Smooth muscle cell (in vitro differentiated cells): ENCODE results near the gene CEP63. TPM values are rescaled to one million over a fixed set of nuclear protein-coding genes. Genes with fewer than 3 reads are reported as not detected.

Experiments used
- DNase-seq: peaks from one replicate; lab custom pipeline; 2025; ENCODE audit not compliant: unreplicated experiment; lab: John Stamatoyannopoulos, UW
- H2AFZ ChIP-seq: fragments of 200-600 bp; sonication (generic); 2 replicates; pipeline ENCODE4 v1.6.0; 2016; ENCODE audit warnings: antibody characterized with exemption, low read depth, mild to moderate bottlenecking
- H3F3A ChIP-seq: fragments of 200-600 bp; sonication (generic); 2 replicates; pipeline ENCODE4 v1.6.0; 2017; ENCODE audit warnings: antibody characterized with exemption, low read depth
- H3K27ac ChIP-seq: fragments of 200-600 bp; sonication (generic); 2 replicates; pipeline ENCODE4 v1.5.1; 2016; ENCODE audit warnings: low read depth, mild to moderate bottlenecking
- H3K27me3 ChIP-seq: fragments of 200-600 bp; sonication (generic); 2 replicates; pipeline ENCODE4 v1.6.1; 2016; ENCODE audit warnings: low read depth, mild to moderate bottlenecking
- H3K36me3 ChIP-seq: fragments of 200-600 bp; sonication (generic); 2 replicates; pipeline ENCODE4 v1.5.1; 2016; ENCODE audit warnings: low read depth
- H3K4me1 ChIP-seq: fragments of 200-600 bp; sonication (generic); 2 replicates; pipeline ENCODE4 v1.5.1; 2016; ENCODE audit warnings: low read depth
- H3K4me2 ChIP-seq: fragments of 200-600 bp; sonication (generic); 2 replicates; pipeline ENCODE4 v1.6.0; 2016; ENCODE audit warnings: mild to moderate bottlenecking
- H3K4me3 ChIP-seq: fragments of 200-600 bp; sonication (generic); 2 replicates; pipeline ENCODE4 v1.5.1; 2016; ENCODE audit warnings: mild to moderate bottlenecking
- H3K79me2 ChIP-seq: fragments of 200-600 bp; sonication (generic); 2 replicates; pipeline ENCODE4 v1.6.0; 2016; ENCODE audit warnings: low read depth, mild to moderate bottlenecking
- H3K9ac ChIP-seq: fragments of 200-600 bp; sonication (generic); 2 replicates; pipeline ENCODE4 v1.6.0; 2016; ENCODE audit warnings: low read depth
- H3K9me3 ChIP-seq: fragments of 200-600 bp; sonication (generic); replicated peaks from 2 replicates; pipeline ENCODE4 v1.5.1; 2016; ENCODE audit warnings: low read depth
- H4K20me1 ChIP-seq: fragments of 200-600 bp; sonication (generic); 2 replicates; pipeline ENCODE4 v1.6.0; 2016; ENCODE audit warnings: low read depth
- WGBS: methylation state at CpG from one replicate; pipeline ENCODE4 v1.1.7; 2016; ENCODE audit warnings: low lambda C conversion rate; 5-methylcytosine and 5-hydroxymethylcytosine counted together
- polyA plus RNA-seq: library from polyadenylated mRNA; unstranded; fragments of >200 nt; fragmentation: Nextera tagmentation; extraction: Ambion mirVana; gene quantifications from 2 replicates; pipeline ENCODE4 v1.2.1, GENCODE V29; 2016
- total RNA-seq: library from RNA; depleted of rRNA; stranded (reverse); fragments of >200 nt; gene quantifications from 2 replicates; pipeline ENCODE4 v1.2.3, GENCODE V29; 2014
- TF ChIP-seq, protein P1 (sequence below): fragments of 200-600 bp; sonication (generic); IDR thresholded peaks from 2 replicates; pipeline ENCODE4 v1.5.1; 2017; ENCODE audit warnings: borderline replicate concordance, mild to moderate bottlenecking, antibody characterized with exemption; ENCODE audit not compliant: insufficient read depth, poor library complexity, severe bottlenecking

The CEP63 gene
- total and polyA plus RNA-seq, 2 experiments from 2014 or later: 16.9 to 24.5 TPM

DNA sequence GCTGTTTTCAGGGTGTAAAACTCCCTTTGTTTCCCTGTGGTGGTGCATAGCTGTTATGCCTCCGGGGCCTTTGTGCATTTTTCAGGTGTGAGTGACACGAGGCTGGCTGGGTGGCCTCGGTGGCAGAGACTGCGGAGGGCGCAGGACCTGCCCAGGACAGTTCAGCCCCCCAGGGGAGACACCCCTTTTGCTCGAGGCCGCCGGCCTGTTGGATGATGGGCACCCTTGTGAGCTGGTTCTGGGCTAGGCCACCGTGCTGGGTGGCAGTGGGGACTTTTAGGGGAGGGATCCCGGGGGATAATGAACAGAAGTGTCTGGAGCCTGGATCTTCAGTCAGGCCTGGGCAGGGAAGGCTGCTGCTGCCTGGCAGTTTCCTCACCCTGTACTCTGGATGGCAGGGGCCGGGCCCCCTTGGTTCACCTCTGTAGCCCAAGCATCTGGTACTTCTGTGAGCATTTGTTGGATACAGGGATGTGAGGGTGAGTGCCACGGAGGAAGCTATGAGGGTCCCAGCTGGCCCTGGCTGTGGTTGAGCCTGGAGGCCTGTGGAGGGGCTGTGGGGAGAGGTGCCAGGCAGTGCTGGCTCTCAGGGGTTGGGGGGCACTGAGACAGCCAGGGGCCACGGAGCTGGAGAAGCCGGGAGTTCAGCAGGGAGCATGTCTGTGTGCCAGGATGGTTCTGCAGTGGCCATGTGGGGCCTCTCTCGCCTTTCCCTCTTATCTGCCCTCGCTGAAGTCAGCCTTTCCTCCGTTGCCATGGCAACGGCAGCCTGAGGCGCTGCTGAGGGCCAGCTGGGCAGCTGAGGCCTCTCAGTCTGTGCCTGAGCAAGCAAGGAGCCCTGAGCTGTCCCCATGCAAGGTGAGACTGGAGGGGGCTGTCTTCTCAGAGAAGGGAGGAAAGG, 115.9 kb downstream of the CEP63 start:
- H3K36me3 ChIP-seq: no peaks in the 10 kb centered on the region

DNA sequence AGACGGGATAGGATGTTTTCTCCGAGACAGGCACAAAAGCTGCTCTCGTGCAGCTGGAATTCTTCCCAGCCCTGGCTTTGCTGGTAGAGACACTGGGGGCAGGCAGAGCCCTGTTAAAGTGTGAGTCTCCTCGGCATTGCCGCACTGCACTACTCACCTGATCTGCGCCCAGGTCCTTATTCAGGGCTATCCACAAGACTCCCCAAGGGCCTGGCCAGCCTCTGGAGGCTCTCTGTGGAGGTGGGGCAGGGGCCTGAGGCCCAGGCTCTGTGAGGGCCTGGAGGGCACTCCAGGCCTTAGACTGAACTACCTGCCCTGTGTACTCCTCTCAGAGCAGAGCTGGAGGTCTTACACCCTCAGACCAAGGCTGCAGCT, 116.6 kb downstream of the CEP63 start:
- Histone ChIP-seq H3K4me3 (no peak overlapping the region), H2AFZ (no peak overlapping the region), H3K9ac (no peak overlapping the region), H3K9me3 (no peaks in the 10 kb centered on the region), H3K36me3 (no peaks in the 10 kb centered on the region), H4K20me1 (no peaks in the 10 kb centered on the region), H3K79me2 (no peaks in the 10 kb centered on the region), H3K4me1 (peaks cover 18% of the 10 kb centered on the region), H3K4me2 (no peak overlapping the region), H3K27me3 (no peaks in the 10 kb centered on the region), H3F3A (no peaks in the 10 kb centered on the region), H3K27ac (no peak overlapping the region)
- DNase-seq: no peak
- 61% methylated on average over 6 of the region's 6 CpGs for WGBS
- TF ChIP-seq, protein P1, sequence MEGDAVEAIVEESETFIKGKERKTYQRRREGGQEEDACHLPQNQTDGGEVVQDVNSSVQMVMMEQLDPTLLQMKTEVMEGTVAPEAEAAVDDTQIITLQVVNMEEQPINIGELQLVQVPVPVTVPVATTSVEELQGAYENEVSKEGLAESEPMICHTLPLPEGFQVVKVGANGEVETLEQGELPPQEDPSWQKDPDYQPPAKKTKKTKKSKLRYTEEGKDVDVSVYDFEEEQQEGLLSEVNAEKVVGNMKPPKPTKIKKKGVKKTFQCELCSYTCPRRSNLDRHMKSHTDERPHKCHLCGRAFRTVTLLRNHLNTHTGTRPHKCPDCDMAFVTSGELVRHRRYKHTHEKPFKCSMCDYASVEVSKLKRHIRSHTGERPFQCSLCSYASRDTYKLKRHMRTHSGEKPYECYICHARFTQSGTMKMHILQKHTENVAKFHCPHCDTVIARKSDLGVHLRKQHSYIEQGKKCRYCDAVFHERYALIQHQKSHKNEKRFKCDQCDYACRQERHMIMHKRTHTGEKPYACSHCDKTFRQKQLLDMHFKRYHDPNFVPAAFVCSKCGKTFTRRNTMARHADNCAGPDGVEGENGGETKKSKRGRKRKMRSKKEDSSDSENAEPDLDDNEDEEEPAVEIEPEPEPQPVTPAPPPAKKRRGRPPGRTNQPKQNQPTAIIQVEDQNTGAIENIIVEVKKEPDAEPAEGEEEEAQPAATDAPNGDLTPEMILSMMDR: no peak

More for the DNA sequence above, 115.9 kb downstream of the CEP63 start:
- no peak overlapping the region for H3K4me3 ChIP-seq
- H3K79me2 ChIP-seq: no peaks in the 10 kb centered on the region
- no peak overlapping the region for H2AFZ ChIP-seq
- peak; percentile 39 for DNase-seq
- H3K9me3 ChIP-seq: no peaks in the 10 kb centered on the region
- no peaks in the 10 kb centered on the region for H4K20me1 ChIP-seq
- TF ChIP-seq, protein P1: no peak
- H3K27me3 ChIP-seq: no peaks in the 10 kb centered on the region
- WGBS: 53% methylated on average over 19 of the region's 19 CpGs
- H3K27ac ChIP-seq: no peak overlapping the region
- peaks cover 18% of the 10 kb centered on the region for H3K4me1 ChIP-seq
- no peaks in the 10 kb centered on the region for H3F3A ChIP-seq
- no peak overlapping the region for H3K4me2 ChIP-seq
- no peak overlapping the region for H3K9ac ChIP-seq

DNA sequence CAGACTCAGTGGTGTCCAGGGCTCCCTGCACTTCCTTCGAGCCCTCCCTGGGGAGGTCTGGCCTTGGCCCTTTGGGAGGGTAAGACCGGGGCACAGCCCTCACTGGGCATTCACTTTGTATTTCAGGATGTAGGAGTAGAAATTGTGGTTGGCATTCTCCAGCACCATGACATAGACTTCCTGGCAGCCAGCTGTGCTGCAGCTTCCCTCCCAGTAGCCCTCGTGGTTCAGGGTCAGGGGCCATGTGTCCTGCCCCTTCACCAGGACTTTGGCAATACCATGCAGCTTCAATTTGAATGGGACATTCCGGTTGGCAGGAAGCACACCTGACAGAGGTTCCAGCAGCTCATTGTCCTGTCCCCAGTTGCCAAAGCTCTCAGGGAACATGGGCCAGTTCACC, 117.6 kb downstream of the CEP63 start:
- H3K9me3 ChIP-seq: no peaks in the 10 kb centered on the region
- H3K4me2 ChIP-seq: no peak overlapping the region
- H3K27me3 ChIP-seq: no peaks in the 10 kb centered on the region
- no peaks in the 10 kb centered on the region for H4K20me1 ChIP-seq
- no peak overlapping the region for H3K4me3 ChIP-seq
- no peaks in the 10 kb centered on the region for H3K36me3 ChIP-seq
- TF ChIP-seq, protein P1: no peak
- no peak overlapping the region for H2AFZ ChIP-seq
- no peak overlapping the region for H3K27ac ChIP-seq
- no peaks in the 10 kb centered on the region for H3F3A ChIP-seq
- DNase-seq: no peak
- H3K9ac ChIP-seq: no peak overlapping the region
- H3K4me1 ChIP-seq: peaks cover 18% of the 10 kb centered on the region
- no peaks in the 10 kb centered on the region for H3K79me2 ChIP-seq
- WGBS: 96% methylated on average over 4 of the region's 4 CpGs
